PC-3 (cell line): ENCODE results near the gene ARL3. TPM values are rescaled to one million over a fixed set of nuclear protein-coding genes. Genes with fewer than 3 reads are reported as not detected.

ENCODE experiments used
- ATAC-seq: fragments of 200-7000 bp; cut with Tn5 transposase; 2 replicates; pipeline ENCODE4 v1.9.1; 2020; ENCODE audit warnings: mild to moderate bottlenecking, moderate library complexity
- BruUV-seq: library from RNA; stranded (reverse); fragments of 400-500 nt; replicated peaks from 2 replicates; lab custom pipeline; 2021; lab: Mats Ljungman, UMichigan
- CTCF ChIA-PET: fragments of 300-600 bp; sonication (Branson Sonifier 250); formaldehyde crosslinking; loops from one replicate; lab custom pipeline; 2022; ENCODE audit warnings: antibody characterized with exemption; lab: Charles Lee
- POLR2A ChIA-PET: fragments of 300-600 bp; sonication (Branson Sonifier 250); formaldehyde crosslinking; loops from one replicate; lab custom pipeline; 2022; ENCODE audit warnings: antibody characterized with exemption; ENCODE audit not compliant: unreplicated experiment; lab: Charles Lee
- DNase-seq: peaks from one replicate; pipeline ENCODE4 v3.0.0-alpha.2; 2015
- H2AFZ ChIP-seq: fragments of 300-600 bp; sonication (generic); 2 replicates; pipeline ENCODE4 v1.6.0; 2016; ENCODE audit warnings: antibody characterized with exemption, low read length
- H3F3A ChIP-seq: fragments of 300-600 bp; sonication (generic); one replicate; pipeline ENCODE4 v1.6.0; 2017; ENCODE audit warnings: antibody characterized with exemption, low read length, control low read depth, mild to moderate bottlenecking; ENCODE audit not compliant: unreplicated experiment
- H3K27ac ChIP-seq: fragments of 300-600 bp; sonication (generic); 2 replicates; pipeline ENCODE4 v1.5.1; 2016; ENCODE audit warnings: mild to moderate bottlenecking, low read length
- H3K27me3 ChIP-seq: fragments of 300-600 bp; sonication (generic); 2 replicates; pipeline ENCODE4 v1.6.1; 2016; ENCODE audit warnings: low read length, mixed read lengths
- H3K36me3 ChIP-seq: fragments of 300-600 bp; sonication (generic); 2 replicates; pipeline ENCODE4 v1.6.1; 2016; ENCODE audit warnings: low read depth, mixed run types, low read length, mixed read lengths
- H3K4me1 ChIP-seq: fragments of 300-600 bp; sonication (generic); 2 replicates; pipeline ENCODE4 v1.5.1; 2016; ENCODE audit warnings: low read length; ENCODE audit not compliant: insufficient read depth
- H3K4me2 ChIP-seq: fragments of 300-600 bp; sonication (generic); 2 replicates; pipeline ENCODE4 v1.6.0; 2016; ENCODE audit warnings: low read length
- H3K4me3 ChIP-seq: fragments of 300-600 bp; sonication (generic); 2 replicates; pipeline ENCODE4 v1.5.1; 2016; ENCODE audit warnings: mild to moderate bottlenecking, low read length, mixed read lengths
- H3K79me2 ChIP-seq: fragments of 300-600 bp; sonication (generic); 2 replicates; pipeline ENCODE4 v1.6.1; 2017; ENCODE audit warnings: low read length, mixed read lengths
- H3K9ac ChIP-seq: fragments of 300-600 bp; sonication (generic); 2 replicates; pipeline ENCODE4 v1.6.0; 2016; ENCODE audit warnings: mild to moderate bottlenecking, low read length
- H3K9me2 ChIP-seq: fragments of 300-600 bp; sonication (generic); replicated peaks from 2 replicates; pipeline ENCODE4 v1.6.1; 2016; ENCODE audit warnings: mixed run types, low read length, mixed read lengths
- H3K9me3 ChIP-seq: fragments of 300-600 bp; sonication (generic); 2 replicates; pipeline ENCODE4 v1.6.1; 2016; ENCODE audit warnings: low read length, mixed read lengths
- H4K20me1 ChIP-seq: fragments of 300-600 bp; sonication (generic); 2 replicates; pipeline ENCODE4 v1.6.1; 2016; ENCODE audit warnings: low read length, mixed read lengths
- EZH2 ChIP-seq: fragments of 300-600 bp; sonication (generic); IDR thresholded peaks from one replicate; pipeline ENCODE4 v1.6.1; 2017; ENCODE audit warnings: antibody characterized with exemption, mild to moderate bottlenecking, low read length; ENCODE audit not compliant: unreplicated experiment
- EZH2phosphoT487 ChIP-seq: fragments of 300-600 bp; sonication (generic); IDR thresholded peaks from 2 replicates; pipeline ENCODE4 v1.6.1; 2018; ENCODE audit warnings: mild to moderate bottlenecking, antibody characterized with exemption, low read length, borderline replicate concordance
- intact Hi-C: fragments of 100-400 bp; cut with micrococcal nuclease; formaldehyde crosslinking; loops from 2 replicates; pipeline ENCODE4 v1.9.0; 2023
- total RNA-seq: library from RNA; depleted of rRNA; stranded (reverse); fragments of >200 nt; gene quantifications from 2 replicates; pipeline ENCODE4 v1.2.3, GENCODE V29; 2014
- TF ChIP-seq, protein P1 (sequence below): fragments of 300-600 bp; sonication (generic); conservative IDR thresholded peaks from 2 replicates; pipeline ENCODE4 v1.5.1; 2017; ENCODE audit warnings: antibody characterized with exemption, low read depth, mild to moderate bottlenecking, low read length

ARL3 gene
- total RNA-seq, 1 experiment from 2014 or later, result 2.8 TPM

DNA sequence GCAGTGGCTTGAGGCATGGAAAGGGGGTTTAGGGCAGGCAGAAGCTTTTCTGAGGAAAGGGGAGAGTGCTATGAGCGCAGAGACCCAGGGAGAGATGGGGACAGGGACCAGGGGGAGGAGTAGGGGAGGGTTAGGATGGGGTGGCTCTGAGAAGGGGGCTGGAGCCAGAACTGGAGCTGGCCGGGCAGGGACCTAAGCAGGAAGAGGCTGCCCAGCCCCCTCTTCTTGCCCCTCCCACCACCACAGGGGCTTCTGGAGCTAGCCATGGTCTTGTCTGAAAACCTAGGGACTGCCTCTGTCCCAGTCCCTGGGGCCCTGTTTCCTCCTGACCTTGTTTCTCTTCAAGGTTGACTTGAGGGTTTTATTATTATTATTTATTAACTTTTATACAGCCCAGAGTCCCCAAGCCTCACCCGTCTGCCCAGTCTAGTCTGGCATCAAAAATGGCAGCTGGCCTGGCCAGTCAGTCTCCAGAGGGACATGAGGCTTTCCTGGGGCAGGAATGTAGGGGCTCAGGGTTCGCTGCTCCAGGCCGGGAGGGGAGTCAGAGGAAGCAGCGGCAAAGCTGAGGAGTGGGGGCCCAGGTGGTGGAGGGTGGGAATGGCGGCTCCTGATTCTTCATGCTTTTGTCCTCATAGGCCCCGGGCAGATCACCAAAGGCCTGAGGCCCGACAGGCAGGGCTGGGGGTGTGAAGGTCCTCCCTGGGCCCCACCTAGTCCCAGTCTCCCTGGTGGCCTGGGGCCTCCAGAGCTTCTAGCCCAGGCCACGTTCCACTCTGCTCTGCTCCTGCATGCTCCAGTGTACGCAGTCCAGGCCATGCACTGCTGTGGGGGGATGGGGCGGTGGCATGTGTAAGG is 64.2 kb downstream of the ARL3 start:
- Histone ChIP-seq H3K36me3 (no peaks in the 10 kb centered on the region; the same call in 1 of the 2 replicates), H2AFZ (no peak overlapping the region), H3K9me2 (no peaks in the 10 kb centered on the region), H3K79me2 (peaks cover 81% of the 10 kb centered on the region), H3K27me3 (no peaks in the 10 kb centered on the region), H3K4me1 (peaks cover 7% of the 10 kb centered on the region), H3K9me3 (no peaks in the 10 kb centered on the region), H3K4me3 (no peak overlapping the region), H3F3A (no peaks in the 10 kb centered on the region), H4K20me1 (peaks cover 24% of the 10 kb centered on the region; the same call in 1 of the 2 replicates), H3K4me2 (no peak overlapping the region), H3K9ac (no peak overlapping the region), H3K27ac (no peak overlapping the region)
- ATAC-seq (no peak), DNase-seq (no peak)
- POLR2A ChIA-PET, result interaction anchor here (0.6 kb wide), 1 partner anchor 8 kb away, joined by 4 read pairs; no protein-coding TSS in a partner anchor
- TF ChIP-seq EZH2 (no peak), EZH2phosphoT487 (no peak)
- TF ChIP-seq, protein P1, sequence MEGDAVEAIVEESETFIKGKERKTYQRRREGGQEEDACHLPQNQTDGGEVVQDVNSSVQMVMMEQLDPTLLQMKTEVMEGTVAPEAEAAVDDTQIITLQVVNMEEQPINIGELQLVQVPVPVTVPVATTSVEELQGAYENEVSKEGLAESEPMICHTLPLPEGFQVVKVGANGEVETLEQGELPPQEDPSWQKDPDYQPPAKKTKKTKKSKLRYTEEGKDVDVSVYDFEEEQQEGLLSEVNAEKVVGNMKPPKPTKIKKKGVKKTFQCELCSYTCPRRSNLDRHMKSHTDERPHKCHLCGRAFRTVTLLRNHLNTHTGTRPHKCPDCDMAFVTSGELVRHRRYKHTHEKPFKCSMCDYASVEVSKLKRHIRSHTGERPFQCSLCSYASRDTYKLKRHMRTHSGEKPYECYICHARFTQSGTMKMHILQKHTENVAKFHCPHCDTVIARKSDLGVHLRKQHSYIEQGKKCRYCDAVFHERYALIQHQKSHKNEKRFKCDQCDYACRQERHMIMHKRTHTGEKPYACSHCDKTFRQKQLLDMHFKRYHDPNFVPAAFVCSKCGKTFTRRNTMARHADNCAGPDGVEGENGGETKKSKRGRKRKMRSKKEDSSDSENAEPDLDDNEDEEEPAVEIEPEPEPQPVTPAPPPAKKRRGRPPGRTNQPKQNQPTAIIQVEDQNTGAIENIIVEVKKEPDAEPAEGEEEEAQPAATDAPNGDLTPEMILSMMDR, result no peak
- CTCF ChIA-PET, result no interaction called here
- intact Hi-C loops, result loop anchor here (10.0 kb wide), 1 partner anchor 55 kb away; no protein-coding TSS in a partner anchor
- no TSS peak for BruUV-seq

DNA sequence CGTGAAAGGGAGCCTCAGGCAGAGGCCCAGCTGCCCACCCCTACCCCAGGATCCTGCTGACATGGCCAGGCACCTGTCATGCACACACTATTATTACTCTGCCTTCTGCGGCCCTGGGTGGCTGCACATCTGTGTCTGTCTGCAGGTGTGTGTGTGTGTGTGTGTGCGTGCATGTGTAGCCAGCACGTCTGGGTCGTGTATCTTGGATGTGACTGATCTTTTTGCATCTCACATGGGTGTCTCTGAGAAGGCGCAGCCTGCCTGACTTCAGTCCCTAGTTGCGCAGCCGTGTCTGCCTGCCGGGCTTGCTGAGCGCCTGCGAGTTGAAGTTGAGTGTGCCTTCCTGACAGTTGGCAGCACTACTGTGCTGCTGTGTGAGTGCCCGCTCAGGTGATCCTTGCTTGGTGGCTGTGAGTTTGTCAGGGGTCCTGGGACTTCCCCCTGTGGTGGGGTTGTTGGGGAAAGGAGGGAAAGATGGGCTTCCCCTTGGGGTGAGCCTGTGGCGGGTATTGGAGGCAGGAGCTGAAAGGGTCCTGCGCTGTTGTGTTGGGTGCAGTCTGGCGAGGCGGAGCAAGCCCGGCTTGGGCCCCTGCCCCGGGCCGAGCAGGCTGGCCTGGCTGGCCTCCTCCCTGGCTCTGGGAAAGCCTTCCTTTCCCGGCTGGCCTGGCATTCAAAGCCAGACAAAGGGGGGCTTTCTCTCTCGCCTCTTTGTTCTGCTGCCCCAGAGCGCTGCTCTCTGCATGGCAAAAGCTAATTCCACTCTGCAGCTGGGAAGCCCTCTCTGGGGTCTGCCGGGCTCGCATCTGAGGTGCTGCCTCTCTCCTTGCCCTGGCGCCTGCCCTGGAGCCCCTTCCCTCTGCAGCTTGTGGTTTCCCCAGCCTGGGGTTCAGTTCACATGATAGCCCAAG is 65.1 kb downstream of the ARL3 start:
- no peak for ATAC-seq
- H3F3A ChIP-seq, result no peaks in the 10 kb centered on the region
- H4K20me1 ChIP-seq, result peaks cover 24% of the 10 kb centered on the region; the same call in 1 of the 2 replicates
- no peaks in the 10 kb centered on the region for H3K9me3 ChIP-seq
- no peak overlapping the region for H3K4me3 ChIP-seq
- intact Hi-C loops, result loop anchor here (10.0 kb wide), 1 partner anchor 54 kb away; no protein-coding TSS in a partner anchor
- DNase-seq, result no peak
- BruUV-seq, result no TSS peak
- CTCF ChIA-PET, result no interaction called here
- H3K27me3 ChIP-seq, result no peaks in the 10 kb centered on the region
- TF ChIP-seq EZH2 (no peak), EZH2phosphoT487 (no peak)
- TF ChIP-seq, protein P1, result no peak
- H3K4me2 ChIP-seq, result no peak overlapping the region
- no peaks in the 10 kb centered on the region for H3K9me2 ChIP-seq
- H3K4me1 ChIP-seq, result peaks cover 7% of the 10 kb centered on the region
- H3K9ac ChIP-seq, result no peak overlapping the region
- no peaks in the 10 kb centered on the region; the same call in 1 of the 2 replicates for H3K36me3 ChIP-seq
- no peak overlapping the region for H2AFZ ChIP-seq
- POLR2A ChIA-PET, result no interaction called here
- H3K27ac ChIP-seq, result no peak overlapping the region
- peaks cover 90% of the 10 kb centered on the region for H3K79me2 ChIP-seq
